ENCODE measurements around the gene INTS14. TPM values are rescaled to one million over a fixed set of nuclear protein-coding genes. Genes with fewer than 3 reads are reported as not detected.
"Not testable (repeated sequence)": the region's sequence is repeated elsewhere in the genome, so short reads cannot be mapped to it uniquely, and the experiment has no call there.

The INTS14 gene
- total and polyA plus RNA-seq, 2 experiments from 2014 or later, result 25.0 to 30.9 TPM

GRCh38 chr15:65620833-65621232, 9.9 kb upstream of the INTS14 start:
- Histone ChIP-seq H3K27me3 (no peaks in the 10 kb centered on the region), H3K9me3 (ENCODE audit: low read depth) (no peaks in the 10 kb centered on the region), H3K4me1 (ENCODE audit: low read depth) (no peaks in the 10 kb centered on the region), H3K27ac (no peak overlapping the region), H3K4me3 (no peak overlapping the region), H3K36me3 (no peaks in the 10 kb centered on the region)
- DNase-seq (ENCODE audit: low read depth in 1 of 2, low spot score in 1 of 2), result no peak
- no peak for TF ChIP-seq CTCF (IDR thresholded peaks at IDR 0.05; ENCODE audit: low read depth, low read length)

GRCh38 chr15:65619626-65620290, 8.8 kb upstream of the INTS14 start:
- Histone ChIP-seq H3K27me3 (no peaks in the 10 kb centered on the region), H3K9me3 (ENCODE audit: low read depth) (no peaks in the 10 kb centered on the region), H3K36me3 (no peaks in the 10 kb centered on the region), H3K4me3 (no peak overlapping the region), H3K4me1 (ENCODE audit: low read depth) (no peaks in the 10 kb centered on the region), H3K27ac (no peak overlapping the region)
- TF ChIP-seq CTCF (IDR thresholded peaks at IDR 0.05; ENCODE audit: low read depth, low read length), result no peak
- peak in 1 of 2 donors; percentile 62 for DNase-seq (ENCODE audit: low read depth in 1 of 2, low spot score in 1 of 2)

GRCh38 chr15:65618560-65619109, 7.7 kb upstream of the INTS14 start:
- H3K36me3 ChIP-seq, result no peaks in the 10 kb centered on the region
- no peaks in the 10 kb centered on the region for H3K4me1 ChIP-seq (ENCODE audit: low read depth)
- no peak for DNase-seq (ENCODE audit: low read depth in 1 of 2, low spot score in 1 of 2)
- no peak overlapping the region for H3K27ac ChIP-seq
- H3K4me3 ChIP-seq, result no peak overlapping the region
- no peaks in the 10 kb centered on the region for H3K9me3 ChIP-seq (ENCODE audit: low read depth)
- TF ChIP-seq CTCF (IDR thresholded peaks at IDR 0.05; ENCODE audit: low read depth, low read length), result no peak
- H3K27me3 ChIP-seq, result no peaks in the 10 kb centered on the region

- not testable (repeated sequence) for DNase-seq (ENCODE audit: low read depth in 1 of 2, low spot score in 1 of 2); H3K9me3 ChIP-seq (ENCODE audit: low read depth); H3K4me1 ChIP-seq (ENCODE audit: low read depth); H3K27me3 ChIP-seq; H3K27ac ChIP-seq; H3K36me3 ChIP-seq; H3K4me3 ChIP-seq
Observed at GRCh38 chr15:65615887-65616286, 5.0 kb upstream of the INTS14 start.

GRCh38 chr15:65612949-65613744, 2.2 kb upstream of the INTS14 start:
- DNase-seq (ENCODE audit: low read depth in 1 of 2, low spot score in 1 of 2), result no peak
- no peak overlapping the region for H3K4me3 ChIP-seq
- H3K27ac ChIP-seq, result peak overlapping the region; percentile 94

More at GRCh38 chr15:65612949-65613744, 2.2 kb upstream of the INTS14 start:
- Histone ChIP-seq H3K36me3 (no peaks in the 10 kb centered on the region), H3K9me3 (ENCODE audit: low read depth) (no peaks in the 10 kb centered on the region), H3K27me3 (no peaks in the 10 kb centered on the region), H3K4me1 (ENCODE audit: low read depth) (peaks cover 9% of the 10 kb centered on the region)
- TF ChIP-seq CTCF (IDR thresholded peaks at IDR 0.05; ENCODE audit: low read depth, low read length), result no peak

All from cardiac muscle cell (in vitro differentiated cells and primary cell).